Myocyte (in vitro differentiated cells): Measurements from ENCODE around the gene PRKCSH. TPM values are rescaled to one million over a fixed set of nuclear protein-coding genes. Genes with fewer than 3 reads are reported as not detected.
"Not testable (repeated sequence)": the region's sequence is repeated elsewhere in the genome, so short reads cannot be mapped to it uniquely, and the experiment has no call there.

Experiments
- DNase-seq: peaks from one replicate; pipeline ENCODE4 v3.0.0-alpha.2; 2012; ENCODE audit warnings: low read depth
- total RNA-seq: library from RNA; depleted of rRNA; stranded (reverse); fragments of >200 nt; gene quantifications from 2 replicates; pipeline ENCODE4 v1.2.3, GENCODE V29; 2014

PRKCSH gene
- total RNA-seq, 1 donor from 2014 or later: 93.8 TPM

GRCh38 chr19:11448410-11448809, 13.0 kb downstream of the PRKCSH start:
- no peak for DNase-seq

GRCh38 chr19:11448923-11449554, 13.6 kb downstream of the PRKCSH start:
- no peak for DNase-seq

GRCh38 chr19:11450570-11451326, 15.3 kb downstream of the PRKCSH start:
- no peak for DNase-seq

GRCh38 chr19:11451327-11451870, 16.0 kb downstream of the PRKCSH start:
- DNase-seq: no peak

- no peak for DNase-seq
Observed at GRCh38 chr19:11451871-11452619, 16.6 kb downstream of the PRKCSH start.

- DNase-seq: no peak
Observed at GRCh38 chr19:11452620-11453310, 17.3 kb downstream of the PRKCSH start.

GRCh38 chr19:11453468-11454341, 18.3 kb downstream of the PRKCSH start:
- no peak for DNase-seq

GRCh38 chr19:11455233-11455554, 19.8 kb downstream of the PRKCSH start:
- DNase-seq: not testable (repeated sequence)

GRCh38 chr19:11456659-11457058, 21.2 kb downstream of the PRKCSH start:
- DNase-seq: no peak

GRCh38 chr19:11457115-11457514, 21.7 kb downstream of the PRKCSH start:
- DNase-seq: peak; percentile 16

- DNase-seq: no peak
Observed at GRCh38 chr19:11457831-11458230, 22.4 kb downstream of the PRKCSH start.

- DNase-seq: no peak
Observed at GRCh38 chr19:11458236-11458900, 22.9 kb downstream of the PRKCSH start.

GRCh38 chr19:11458912-11459311, 23.5 kb downstream of the PRKCSH start:
- not testable (repeated sequence) for DNase-seq

GRCh38 chr19:11460207-11460606, 24.8 kb downstream of the PRKCSH start:
- no peak for DNase-seq

GRCh38 chr19:11461453-11461852, 26.0 kb downstream of the PRKCSH start:
- no peak for DNase-seq

GRCh38 chr19:11463391-11463790, 28.0 kb downstream of the PRKCSH start:
- DNase-seq: no peak

GRCh38 chr19:11464333-11465265, 29.2 kb downstream of the PRKCSH start:
- no peak for DNase-seq

GRCh38 chr19:11465600-11465999, 30.2 kb downstream of the PRKCSH start:
- no peak for DNase-seq
